GM10248 (cell line): ENCODE measurements around the gene CCDC192.
A peak's percentile ranks its signal among the peaks of the same experiment; 100 is the strongest.

ENCODE experiments used
- CTCF ChIA-PET: fragments of 300-600 bp; sonication (Branson Sonifier 250); formaldehyde crosslinking; extraction: SDS; loops from one replicate; lab custom pipeline; 2021; ENCODE audit warnings: antibody characterized with exemption; lab: Yijun Ruan, JAX
- POLR2A ChIA-PET: fragments of 350-650 bp; sonication (Branson Sonifier 250); formaldehyde crosslinking; extraction: SDS; loops from one replicate; lab custom pipeline; 2020; ENCODE audit warnings: antibody characterized with exemption; lab: Yijun Ruan, JAX
- DNase-seq: peaks from one replicate; pipeline ENCODE4 v3.0.0; 2012; ENCODE audit errors: extremely low spot score
- TF ChIP-seq, protein P1 (sequence below): IDR thresholded peaks from 2 replicates; pipeline ENCODE4 v1.5.1; 2012; ENCODE audit warnings: mild to moderate bottlenecking, low read depth; ENCODE audit errors: extremely low read depth, missing control alignments, control extremely low read depth

The CCDC192 gene

DNA sequence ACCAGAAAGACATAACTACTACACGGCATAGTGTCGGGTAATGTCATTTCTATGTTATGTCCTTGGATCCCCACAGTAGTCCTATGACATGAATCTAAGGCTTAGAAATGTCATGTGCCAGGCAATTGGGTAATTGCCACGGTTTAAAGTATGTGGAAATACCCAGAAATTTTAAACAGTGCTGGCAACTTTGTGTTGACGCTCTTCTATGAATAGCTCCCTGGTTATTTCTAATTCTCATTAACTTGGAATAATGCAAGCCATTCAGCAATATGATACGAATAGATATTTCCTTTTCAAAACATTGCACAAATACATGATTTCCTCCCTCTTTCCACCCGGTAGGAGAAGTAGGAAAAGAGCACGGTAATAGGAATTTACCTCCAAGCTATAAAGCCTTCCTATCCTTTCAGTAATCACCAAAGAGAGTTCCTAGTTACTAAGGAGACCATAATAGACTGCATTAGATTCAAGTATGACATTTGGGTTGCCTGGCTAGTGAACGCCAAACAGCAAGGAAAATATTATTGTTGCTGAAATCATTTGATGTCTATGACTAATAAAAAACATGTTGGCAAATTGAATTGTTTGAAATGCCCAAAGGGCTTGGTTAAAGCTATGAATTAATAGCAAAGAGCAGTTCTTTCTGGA lies 168.4 kb downstream of the CCDC192 start:
- POLR2A ChIA-PET, result no interaction called here

DNA sequence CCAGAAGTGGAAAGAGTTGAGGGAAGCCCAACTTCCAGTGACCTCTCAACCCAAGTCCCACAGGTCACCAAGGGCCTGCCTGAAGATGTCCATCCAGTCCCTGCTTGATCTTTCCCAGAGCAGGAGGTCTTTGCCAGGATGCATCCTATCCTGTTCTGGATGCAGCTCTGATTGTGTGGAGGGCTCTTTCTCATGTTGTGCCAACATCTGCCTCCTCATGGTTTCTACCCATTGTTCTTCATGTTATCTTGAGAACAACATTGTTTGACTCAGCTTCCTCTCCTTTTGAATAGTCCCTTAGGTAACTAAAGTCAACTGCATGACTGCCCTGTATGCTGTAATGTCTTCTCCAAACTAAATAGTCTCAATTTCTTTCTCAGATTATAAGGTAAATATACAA lies 169.3 kb downstream of the CCDC192 start:
- TF ChIP-seq, protein P1, sequence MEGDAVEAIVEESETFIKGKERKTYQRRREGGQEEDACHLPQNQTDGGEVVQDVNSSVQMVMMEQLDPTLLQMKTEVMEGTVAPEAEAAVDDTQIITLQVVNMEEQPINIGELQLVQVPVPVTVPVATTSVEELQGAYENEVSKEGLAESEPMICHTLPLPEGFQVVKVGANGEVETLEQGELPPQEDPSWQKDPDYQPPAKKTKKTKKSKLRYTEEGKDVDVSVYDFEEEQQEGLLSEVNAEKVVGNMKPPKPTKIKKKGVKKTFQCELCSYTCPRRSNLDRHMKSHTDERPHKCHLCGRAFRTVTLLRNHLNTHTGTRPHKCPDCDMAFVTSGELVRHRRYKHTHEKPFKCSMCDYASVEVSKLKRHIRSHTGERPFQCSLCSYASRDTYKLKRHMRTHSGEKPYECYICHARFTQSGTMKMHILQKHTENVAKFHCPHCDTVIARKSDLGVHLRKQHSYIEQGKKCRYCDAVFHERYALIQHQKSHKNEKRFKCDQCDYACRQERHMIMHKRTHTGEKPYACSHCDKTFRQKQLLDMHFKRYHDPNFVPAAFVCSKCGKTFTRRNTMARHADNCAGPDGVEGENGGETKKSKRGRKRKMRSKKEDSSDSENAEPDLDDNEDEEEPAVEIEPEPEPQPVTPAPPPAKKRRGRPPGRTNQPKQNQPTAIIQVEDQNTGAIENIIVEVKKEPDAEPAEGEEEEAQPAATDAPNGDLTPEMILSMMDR, result no peak
- ChIA-PET CTCF (interaction anchor here (1.0 to 4.9 kb wide), 5 partner anchors 10 to 313 kb away, joined by 3 to 21 read pairs (median 3); no protein-coding TSS in a partner anchor), POLR2A (no interaction called here)
- no peak for DNase-seq

More for the DNA sequence above, 168.4 kb downstream of the CCDC192 start:
- TF ChIP-seq, protein P1, result no peak
- DNase-seq, result no peak
- CTCF ChIA-PET, result interaction anchor here (1.0 to 4.9 kb wide), 5 partner anchors 11 to 314 kb away, joined by 3 to 21 read pairs (median 3); no protein-coding TSS in a partner anchor

DNA sequence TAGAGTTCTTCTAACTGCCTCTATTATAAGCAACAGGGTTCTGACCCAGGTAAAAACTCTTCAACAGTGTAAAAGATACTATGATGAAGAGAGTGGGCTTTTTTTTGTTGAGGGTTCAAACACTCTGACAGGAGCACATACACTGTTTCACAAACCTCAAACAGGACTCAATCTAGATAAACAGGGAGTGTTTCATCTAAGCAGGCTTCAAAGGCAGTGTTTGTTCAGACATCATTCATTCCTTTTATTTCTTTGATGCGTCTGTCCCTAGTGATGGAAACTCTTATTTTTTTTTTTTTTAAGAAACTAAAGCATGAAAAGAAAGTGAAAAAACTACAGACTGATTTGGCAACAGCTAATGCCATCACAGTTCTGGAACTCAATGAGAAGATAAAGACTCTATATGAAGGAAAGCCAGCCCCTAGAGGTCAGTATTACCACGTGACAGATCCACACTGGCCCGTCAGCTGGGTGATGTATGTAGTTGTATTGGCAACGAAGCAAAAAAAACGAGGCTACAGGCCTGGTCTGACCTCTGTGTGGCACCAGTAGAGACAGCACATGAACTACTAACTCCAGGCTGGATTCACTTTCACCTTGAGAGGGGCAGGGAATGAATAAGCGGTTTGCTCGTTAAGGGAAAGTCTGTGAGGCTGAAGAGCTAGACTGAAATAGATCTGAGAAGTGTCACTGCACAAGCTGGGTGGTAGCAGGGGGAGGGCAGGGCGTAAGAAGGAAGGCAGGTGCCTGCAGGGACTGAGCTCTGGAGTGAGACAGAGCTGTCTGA lies 172.2 kb downstream of the CCDC192 start:
- POLR2A ChIA-PET, result no interaction called here
- CTCF ChIA-PET, result interaction anchor here (0.7 to 4.8 kb wide), 23 partner anchors 8 to 352 kb away, joined by 3 to 57 read pairs (median 3); no protein-coding TSS in a partner anchor
- peak; percentile 33 for DNase-seq
- TF ChIP-seq, protein P1, result peak; percentile 54

DNA sequence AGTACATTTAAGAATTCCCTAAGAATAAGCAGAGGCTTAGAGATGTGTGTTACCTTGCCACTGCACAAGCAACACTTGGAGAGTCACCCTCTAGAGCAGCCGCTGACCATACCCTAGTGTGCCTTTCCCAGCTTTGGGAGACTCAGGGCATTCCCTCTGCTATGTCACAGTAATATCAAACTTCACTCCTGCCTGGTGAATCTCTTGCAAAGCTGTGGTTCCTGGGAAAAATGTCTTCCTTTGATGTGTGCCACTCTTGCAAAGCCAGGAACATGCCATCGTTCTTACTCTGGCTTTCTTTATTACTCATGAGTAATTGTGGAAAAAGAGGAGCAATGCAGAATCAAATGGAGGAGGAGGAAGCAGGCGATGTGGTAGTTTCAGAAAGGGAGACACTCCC lies 173.2 kb downstream of the CCDC192 start:
- DNase-seq, result no peak
- TF ChIP-seq, protein P1, result no peak
- ChIA-PET POLR2A (no interaction called here), CTCF (interaction anchor here (0.7 to 4.8 kb wide), 21 partner anchors 9 to 351 kb away, joined by 3 to 57 read pairs (median 4); no protein-coding TSS in a partner anchor)

DNA sequence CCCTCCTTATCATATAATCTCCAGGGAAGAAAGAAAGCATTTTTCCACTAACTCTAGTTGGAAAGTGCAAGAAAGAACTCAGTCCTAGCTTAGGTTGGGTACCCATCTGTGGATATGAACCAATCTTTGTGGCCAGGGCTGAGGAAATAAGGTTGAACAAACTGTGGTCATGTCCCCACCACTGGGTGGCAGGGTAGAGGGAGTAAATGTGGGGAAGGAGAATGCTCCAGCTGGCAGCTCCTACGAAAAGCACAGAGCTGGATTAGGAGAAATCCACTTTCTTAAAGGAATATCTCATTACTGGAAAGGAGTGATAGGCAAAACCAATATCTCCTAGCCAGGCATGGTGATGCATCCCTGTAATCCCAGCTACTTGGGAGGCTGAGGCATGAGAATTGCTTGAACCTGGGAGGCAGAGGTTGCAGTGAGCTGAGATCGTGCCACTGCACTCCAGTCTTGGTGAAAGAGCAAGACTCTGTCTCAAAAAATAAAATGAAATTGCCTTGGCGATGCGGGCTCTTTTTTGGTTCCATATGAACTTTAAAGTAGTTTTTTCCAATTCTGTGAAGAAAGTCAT lies 175.1 kb downstream of the CCDC192 start:
- ChIA-PET CTCF (interaction anchor here (0.6 to 4.8 kb wide), 16 partner anchors 9 to 323 kb away, joined by 3 to 57 read pairs (median 4); no protein-coding TSS in a partner anchor), POLR2A (no interaction called here)
- TF ChIP-seq, protein P1, result peak; percentile 51
- DNase-seq, result peak; percentile 20

DNA sequence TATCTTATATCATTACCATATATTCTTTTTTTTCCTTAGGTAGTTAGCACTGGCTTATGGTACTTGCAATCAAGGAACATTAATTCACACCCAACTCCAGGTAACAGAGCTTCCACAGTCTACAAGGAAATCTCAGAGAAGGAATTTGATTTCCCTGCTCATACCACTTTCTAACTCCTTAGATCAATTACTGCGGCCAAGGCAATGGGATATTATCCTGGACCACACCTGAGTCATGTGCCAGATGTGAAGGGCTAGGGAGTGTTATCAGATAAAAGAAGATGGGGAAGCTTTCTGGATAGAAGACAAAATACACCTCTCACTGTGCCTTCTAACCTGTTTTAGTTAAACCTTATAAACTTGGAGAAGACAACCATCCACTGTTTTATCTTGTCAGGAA lies 181.2 kb downstream of the CCDC192 start:
- no peak for DNase-seq
- ChIA-PET CTCF (interaction anchor here (1.3 to 6.0 kb wide), 4 partner anchors 10 to 18 kb away, joined by 4 to 21 read pairs (median 5); no protein-coding TSS in a partner anchor), POLR2A (interaction anchor here (0.7 kb wide), 1 partner anchor 161 kb away, joined by 11 read pairs; no protein-coding TSS in a partner anchor)
- TF ChIP-seq, protein P1, result no peak
